ENCODE data around the gene AHCTF1.

- TF ChIP-seq CEBPG (CRISPR knock-in tag; IDR thresholded peaks at IDR 0.05) (no peak), CEBPG (tag; conservative IDR thresholded peaks at IDR 0.05 in 1 of 2, IDR thresholded peaks at IDR 0.05 in 1 of 2) (no peak), MAZ (CRISPR knock-in tag; conservative IDR thresholded peaks at IDR 0.05 in 1 of 2, IDR thresholded peaks at IDR 0.05 in 1 of 2) (no peak), SIN3A (IDR thresholded peaks at IDR 0.05; ENCODE audit: borderline replicate concordance in 2 of 2, control insufficient read depth in 1 of 2, low read depth in 2 of 2, low read length in 2 of 2) (no peak), CTCF (IDR thresholded peaks at IDR 0.05 in 2 of 3, conservative IDR thresholded peaks at IDR 0.05 in 1 of 3; ENCODE audit: insufficient read depth in 2 of 3, low read depth in 1 of 3, low read length in 3 of 3) (no peak), ATF6 (CRISPR knock-in tag; IDR thresholded peaks at IDR 0.05) (no peak), PHF21A (IDR thresholded peaks at IDR 0.05; ENCODE audit: borderline replicate concordance, low read depth) (no peak), ZEB2 (IDR thresholded peaks at IDR 0.05) (no peak), MTA3 (IDR thresholded peaks at IDR 0.05; ENCODE audit: borderline replicate concordance) (no peak), SNAPC5 (CRISPR knock-in tag; IDR thresholded peaks at IDR 0.05) (no peak), GTF2A2 (tag; IDR thresholded peaks at IDR 0.05) (no peak), RCOR1 (IDR thresholded peaks at IDR 0.05; ENCODE audit: borderline replicate concordance in 1 of 2, low read depth in 2 of 2, low read length in 2 of 2) (no peak)
- TF ChIP-seq, protein P1, sequence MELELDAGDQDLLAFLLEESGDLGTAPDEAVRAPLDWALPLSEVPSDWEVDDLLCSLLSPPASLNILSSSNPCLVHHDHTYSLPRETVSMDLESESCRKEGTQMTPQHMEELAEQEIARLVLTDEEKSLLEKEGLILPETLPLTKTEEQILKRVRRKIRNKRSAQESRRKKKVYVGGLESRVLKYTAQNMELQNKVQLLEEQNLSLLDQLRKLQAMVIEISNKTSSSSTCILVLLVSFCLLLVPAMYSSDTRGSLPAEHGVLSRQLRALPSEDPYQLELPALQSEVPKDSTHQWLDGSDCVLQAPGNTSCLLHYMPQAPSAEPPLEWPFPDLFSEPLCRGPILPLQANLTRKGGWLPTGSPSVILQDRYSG (tag; conservative IDR thresholded peaks at IDR 0.05; ENCODE audit: low read depth), result no peak
Observed at GRCh38 chr1:246923900-246924299, 7.8 kb downstream of the AHCTF1 start.

Data from K562 (cell line).